Activated CD8-positive, alpha-beta memory T cell treated with anti-CD3 and anti-CD28 coated beads, Interleukin-2, amount 10 ng/mL, durations not matched to agents 7 days and 5 days (primary cell): ENCODE measurements around the gene MPP3. TPM values are rescaled to one million over a fixed set of nuclear protein-coding genes. Genes with fewer than 3 reads are reported as not detected.

Source experiments
- ATAC-seq: fragments of 150-1000 bp; cut with Tn5 transposase; one replicate; pipeline ENCODE4 v1.10.0; 2021; ENCODE audit warnings: moderate library complexity
- CTCF ChIA-PET: fragments of 350-600 bp; sonication (Branson Sonifier 250); formaldehyde crosslinking; loops from one replicate; lab custom pipeline; 2021; ENCODE audit warnings: antibody characterized with exemption; lab: Charles Lee
- DNase-seq: peaks from one replicate; pipeline ENCODE4 v3.0.0-alpha.2; 2020
- H3K27ac Mint-ChIP-seq: one replicate; pipeline ENCODE4 v1.8.0; 2021; ENCODE audit warnings: mild to moderate bottlenecking, mixed read lengths
- H3K27me3 Mint-ChIP-seq: one replicate; pipeline ENCODE4 v1.8.0; 2021; ENCODE audit warnings: mixed read lengths
- H3K36me3 Mint-ChIP-seq: one replicate; pipeline ENCODE4 v1.8.0; 2021; ENCODE audit warnings: mild to moderate bottlenecking, mixed read lengths
- H3K4me1 Mint-ChIP-seq: one replicate; pipeline ENCODE4 v1.8.0; 2021; ENCODE audit warnings: mixed read lengths
- H3K4me3 Mint-ChIP-seq: one replicate; pipeline ENCODE4 v1.8.0; 2021; ENCODE audit warnings: mild to moderate bottlenecking, moderate library complexity, mixed read lengths
- H3K9me3 Mint-ChIP-seq: one replicate; pipeline ENCODE4 v1.8.0; 2022; ENCODE audit warnings: low read depth, mixed read lengths
- total RNA-seq, 2 experiments: library from RNA; stranded (reverse); gene quantifications; one replicate each; pipeline ENCODE4 v1.2.3, GENCODE V29; 2021

The MPP3 gene
- total RNA-seq, 2 experiments from 2014 or later: not detected

GRCh38 chr17:43822570-43823190, 10.3 kb downstream of the MPP3 start:
- Mint-ChIP-seq H3K9me3 (no peaks in the 10 kb centered on the region), H3K36me3 (no peaks in the 10 kb centered on the region), H3K4me1 (no peaks in the 10 kb centered on the region), H3K27ac (no peak overlapping the region), H3K27me3 (no peaks in the 10 kb centered on the region), H3K4me3 (no peak overlapping the region)
- ATAC-seq: no peak
- CTCF ChIA-PET: no interaction called here
- DNase-seq: no peak

- CTCF ChIA-PET: interaction anchor here (1.7 kb wide), 1 partner anchor 25 kb away, joined by 6 read pairs; no protein-coding TSS in a partner anchor
- Mint-ChIP-seq H3K4me1 (no peaks in the 10 kb centered on the region), H3K27ac (no peak overlapping the region), H3K4me3 (no peak overlapping the region), H3K27me3 (no peaks in the 10 kb centered on the region), H3K9me3 (no peaks in the 10 kb centered on the region), H3K36me3 (no peaks in the 10 kb centered on the region)
- DNase-seq (no peak), ATAC-seq (no peak)
These were observed 12.2 kb downstream of the MPP3 start for GRCh38 chr17:43820759-43821158.

- no peaks in the 10 kb centered on the region for H3K27me3 Mint-ChIP-seq
- no peaks in the 10 kb centered on the region for H3K4me1 Mint-ChIP-seq
- no peaks in the 10 kb centered on the region for H3K9me3 Mint-ChIP-seq
- no peak overlapping the region for H3K4me3 Mint-ChIP-seq
- no peak overlapping the region for H3K27ac Mint-ChIP-seq
- ATAC-seq (no peak), DNase-seq (no peak)
- H3K36me3 Mint-ChIP-seq: no peaks in the 10 kb centered on the region
- CTCF ChIA-PET: interaction anchor here (1.7 kb wide), 2 partner anchors 27 to 62 kb away, joined by 5 to 6 read pairs; no protein-coding TSS in a partner anchor
These were observed 14.0 kb downstream of the MPP3 start for GRCh38 chr17:43818966-43819365.

- no peaks in the 10 kb centered on the region for H3K36me3 Mint-ChIP-seq
- H3K4me3 Mint-ChIP-seq: no peak overlapping the region
- H3K4me1 Mint-ChIP-seq: no peaks in the 10 kb centered on the region
- no peak overlapping the region for H3K27ac Mint-ChIP-seq
- ATAC-seq: no peak
- CTCF ChIA-PET: interaction anchor here (1.0 kb wide), 1 partner anchor 29 kb away, joined by 5 read pairs; the partner anchor contains the start of gene CD300LG
- no peaks in the 10 kb centered on the region for H3K9me3 Mint-ChIP-seq
- no peak for DNase-seq
- peaks cover 4% of the 10 kb centered on the region for H3K27me3 Mint-ChIP-seq
These were observed 15.1 kb downstream of the MPP3 start for GRCh38 chr17:43817826-43818225.

GRCh38 chr17:43816336-43817320, 16.3 kb downstream of the MPP3 start:
- ATAC-seq (no peak), DNase-seq (no peak)
- Mint-ChIP-seq H3K36me3 (no peaks in the 10 kb centered on the region), H3K27ac (no peak overlapping the region), H3K4me3 (no peak overlapping the region), H3K27me3 (peaks cover 8% of the 10 kb centered on the region), H3K9me3 (no peaks in the 10 kb centered on the region), H3K4me1 (no peaks in the 10 kb centered on the region)
- CTCF ChIA-PET: interaction anchor here (1.0 kb wide), 1 partner anchor 30 kb away, joined by 5 read pairs; the partner anchor contains the start of gene CD300LG

- Mint-ChIP-seq H3K9me3 (no peaks in the 10 kb centered on the region), H3K27me3 (peaks cover 17% of the 10 kb centered on the region), H3K27ac (no peak overlapping the region), H3K36me3 (no peaks in the 10 kb centered on the region), H3K4me3 (no peak overlapping the region), H3K4me1 (no peaks in the 10 kb centered on the region)
- ATAC-seq (no peak), DNase-seq (no peak)
- CTCF ChIA-PET: no interaction called here
These were observed 18.2 kb downstream of the MPP3 start for GRCh38 chr17:43814714-43815113.

- ATAC-seq: no peak
- CTCF ChIA-PET: no interaction called here
- Mint-ChIP-seq H3K36me3 (no peaks in the 10 kb centered on the region), H3K27me3 (peaks cover 20% of the 10 kb centered on the region), H3K9me3 (no peaks in the 10 kb centered on the region), H3K4me3 (no peak overlapping the region), H3K4me1 (no peaks in the 10 kb centered on the region), H3K27ac (no peak overlapping the region)
- DNase-seq: no peak
These were observed 18.9 kb downstream of the MPP3 start for GRCh38 chr17:43814026-43814425.

- H3K27me3 Mint-ChIP-seq: peaks cover 23% of the 10 kb centered on the region
- H3K9me3 Mint-ChIP-seq: no peaks in the 10 kb centered on the region
- H3K27ac Mint-ChIP-seq: no peak overlapping the region
- CTCF ChIA-PET: no interaction called here
- H3K4me3 Mint-ChIP-seq: no peak overlapping the region
- no peaks in the 10 kb centered on the region for H3K4me1 Mint-ChIP-seq
- no peaks in the 10 kb centered on the region for H3K36me3 Mint-ChIP-seq
- no peak for DNase-seq
- no peak for ATAC-seq
These were observed 19.6 kb downstream of the MPP3 start for GRCh38 chr17:43813386-43813785.

GRCh38 chr17:43812396-43813265, 20.3 kb downstream of the MPP3 start:
- Mint-ChIP-seq H3K27ac (no peak overlapping the region), H3K4me1 (no peaks in the 10 kb centered on the region), H3K27me3 (peaks cover 26% of the 10 kb centered on the region), H3K9me3 (no peaks in the 10 kb centered on the region), H3K36me3 (no peaks in the 10 kb centered on the region), H3K4me3 (no peak overlapping the region)
- ATAC-seq (no peak), DNase-seq (no peak)
- CTCF ChIA-PET: no interaction called here

- Mint-ChIP-seq H3K36me3 (no peaks in the 10 kb centered on the region), H3K4me3 (no peak overlapping the region), H3K9me3 (no peaks in the 10 kb centered on the region), H3K27me3 (peaks cover 29% of the 10 kb centered on the region), H3K27ac (no peak overlapping the region), H3K4me1 (no peaks in the 10 kb centered on the region)
- no peak for DNase-seq
- CTCF ChIA-PET: no interaction called here
- ATAC-seq: no peak
These were observed 22.1 kb downstream of the MPP3 start for GRCh38 chr17:43810823-43811222.

GRCh38 chr17:43810226-43810715, 22.7 kb downstream of the MPP3 start:
- H3K27ac Mint-ChIP-seq: no peak overlapping the region
- ATAC-seq (no peak), DNase-seq (no peak)
- CTCF ChIA-PET: no interaction called here
- H3K4me1 Mint-ChIP-seq: no peaks in the 10 kb centered on the region
- H3K36me3 Mint-ChIP-seq: no peaks in the 10 kb centered on the region
- no peak overlapping the region for H3K4me3 Mint-ChIP-seq
- no peaks in the 10 kb centered on the region for H3K9me3 Mint-ChIP-seq
- H3K27me3 Mint-ChIP-seq: peaks cover 34% of the 10 kb centered on the region

GRCh38 chr17:43809121-43809520, 23.8 kb downstream of the MPP3 start:
- no peaks in the 10 kb centered on the region for H3K36me3 Mint-ChIP-seq

GRCh38 chr17:43808076-43808475, 24.9 kb downstream of the MPP3 start:
- H3K4me3 Mint-ChIP-seq: no peak overlapping the region
- no peaks in the 10 kb centered on the region for H3K36me3 Mint-ChIP-seq
- peaks cover 52% of the 10 kb centered on the region for H3K27me3 Mint-ChIP-seq
- no peak for DNase-seq
- no peaks in the 10 kb centered on the region for H3K4me1 Mint-ChIP-seq
- no peak for ATAC-seq
- no peak overlapping the region for H3K27ac Mint-ChIP-seq
- CTCF ChIA-PET: no interaction called here
- H3K9me3 Mint-ChIP-seq: no peaks in the 10 kb centered on the region

More at GRCh38 chr17:43809121-43809520, 23.8 kb downstream of the MPP3 start:
- Mint-ChIP-seq H3K4me1 (no peaks in the 10 kb centered on the region), H3K27ac (no peak overlapping the region), H3K9me3 (no peaks in the 10 kb centered on the region), H3K27me3 (peaks cover 46% of the 10 kb centered on the region), H3K4me3 (no peak overlapping the region)
- CTCF ChIA-PET: interaction anchor here (0.8 kb wide), 1 partner anchor 43 kb away, joined by 4 read pairs; no protein-coding TSS in a partner anchor
- ATAC-seq (no peak), DNase-seq (no peak)
